ENCODE results near the gene ZNF428. TPM values are rescaled to one million over a fixed set of nuclear protein-coding genes. Genes with fewer than 3 reads are reported as not detected.

The ZNF428 gene
- total and polyA plus RNA-seq, 2 of the 4 experiments (the other 2 are of a cell fraction): 9.9 to 32.3 TPM

GRCh38 chr19:43561139-43561970, 58.1 kb downstream of the ZNF428 start:
- DNase-seq: no peak

More at GRCh38 chr19:43561139-43561970, 58.1 kb downstream of the ZNF428 start:
- ChIA-PET CTCF (interaction anchor here (1.5 kb wide), 1 partner anchor 26 kb away, joined by 3 read pairs; no protein-coding TSS in a partner anchor), POLR2A (ENCODE audit: unreplicated experiment) (no interaction called here)
- Histone ChIP-seq H3K79me1 (ENCODE audit: low read depth in 1 of 2, low read length in 2 of 2) (peaks cover 13 to 54% of the 10 kb centered on the region in 2 experiments; a peak in 3 of 4 replicates), H3K14ac (replicated peaks; ENCODE audit: low read depth, low read length) (no peak overlapping the region), H4K5ac (ENCODE audit: low read depth, low read length) (no peak overlapping the region), H3K56ac (ENCODE audit: extremely low read depth, insufficient read depth, low read length) (no peak overlapping the region), H2AFZ (replicated peaks; ENCODE audit: low read length, poor library complexity) (no peak overlapping the region), H3K36me3 (ENCODE audit: control insufficient read depth, insufficient read depth, low read length) (peaks cover 9% of the 10 kb centered on the region), H3K18ac (ENCODE audit: low read depth, low read length) (no peak overlapping the region), H3K4ac (ENCODE audit: low read depth, low read length) (peak overlapping the region; percentile 18), H4K8ac (ENCODE audit: low read depth in 2 of 2, low read length in 2 of 2) (no peak overlapping the region), H2AK9ac (replicated peaks; ENCODE audit: low read depth, low read length, poor library complexity) (peak overlapping the region; percentile 3), H3K27ac (ENCODE audit: insufficient read depth, low read length) (no peak overlapping the region), H3K23ac (ENCODE audit: low read depth, low read length) (no peak overlapping the region), H2BK15ac (ENCODE audit: low read depth, low read length) (no peak overlapping the region; the same call in 2 of the 3 replicates), H3K27me3 (ENCODE audit: control insufficient read depth, insufficient read depth, low read length) (no peaks in the 10 kb centered on the region), H3K4me3 (ENCODE audit: insufficient read depth, low read depth, low read length) (no peak overlapping the region), H4K20me1 (ENCODE audit: insufficient read depth, low read length) (peaks cover 6% of the 10 kb centered on the region; the same call in 1 of the 2 replicates), H3K9me3 (ENCODE audit: control insufficient read depth, insufficient read depth, low read length) (no peaks in the 10 kb centered on the region), H3K4me2 (ENCODE audit: low read depth, low read length) (no peak overlapping the region), H4K91ac (ENCODE audit: insufficient read depth, low read depth, low read length) (no peak overlapping the region; the same call in 1 of the 2 replicates), H2BK120ac (ENCODE audit: low read depth, low read length) (peak overlapping the region; percentile 66), H3K9me1 (ENCODE audit: insufficient read depth, low read length) (peaks cover 29% of the 10 kb centered on the region), H2AK5ac (ENCODE audit: low read depth, low read length) (peak overlapping the region; percentile 15; the same call in 1 of the 2 replicates), H3K4me1 (ENCODE audit: control insufficient read depth, insufficient read depth, low read length) (peaks cover 5% of the 10 kb centered on the region), H2BK20ac (ENCODE audit: low read depth, low read length) (no peak overlapping the region; the same call in 1 of the 2 replicates), H2BK5ac (ENCODE audit: low read depth, low read length, poor library complexity, severe bottlenecking) (no peak overlapping the region), H3K9ac (ENCODE audit: low read depth, low read length) (no peak overlapping the region)
- intact Hi-C loops (cut with micrococcal nuclease): loop anchor here (2.0 kb wide), 1 partner anchor 33 kb away; no protein-coding TSS in a partner anchor
- BruUV-seq (replicated peaks): no TSS peak
- TF ChIP-seq CTCF (conservative IDR thresholded peaks at IDR 0.05; ENCODE audit: low read depth, low read length) (no peak), RFX5 (IDR thresholded peaks at IDR 0.05; ENCODE audit: low read depth, low read length) (no peak), RCOR1 (IDR thresholded peaks at IDR 0.05; ENCODE audit: insufficient replicate concordance, low read length) (no peak), NFE2L2 (IDR thresholded peaks at IDR 0.05; ENCODE audit: low read depth, low read length) (no peak), RAD21 (IDR thresholded peaks at IDR 0.05; ENCODE audit: low read length) (no peak), ELK1 (IDR thresholded peaks at IDR 0.05; ENCODE audit: borderline replicate concordance, low read depth, low read length) (no peak), FOS (IDR thresholded peaks at IDR 0.05; ENCODE audit: low read depth, low read length) (no peak), MAZ (IDR thresholded peaks at IDR 0.05; ENCODE audit: borderline replicate concordance, low read depth, low read length) (no peak), POLR2A (IDR thresholded peaks at IDR 0.05; ENCODE audit: low read depth, low read length) (no peak), USF2 (IDR thresholded peaks at IDR 0.05; ENCODE audit: low read depth, low read length) (no peak)
- dilution Hi-C loops (cut with HindIII; ENCODE audit: low sequenced_read_pairs, unreplicated experiment): no loop called here
- ATAC-seq (ENCODE audit: low read depth): no peak
- in situ Hi-C loops (cut with MboI; ENCODE audit: low sequenced_read_pairs): no loop called here
- 69% methylated on average over 3 of the region's 12 CpGs; no CpG with 5 or more reads in 1 of the 2 experiments for WGBS, 2 experiments (ENCODE audit: extremely low coverage in 2 of 2, insufficient read length in 1 of 2)

Data from IMR-90 (cell line).